HEK293 (cell line): ENCODE measurements around the gene TMPRSS4.

Experiments
- CTCF ChIP-seq: fragments of 450-650 bp; formaldehyde crosslinking; IDR thresholded peaks from 2 replicates; pipeline ENCODE4 v1.5.1; 2016; ENCODE audit warnings: missing biosample characterization, missing genetic modification characterization
- KLF10 ChIP-seq: fragments of 450-650 bp; IDR thresholded peaks from 2 replicates; pipeline ENCODE4 v1.5.1; 2018; ENCODE audit warnings: missing biosample characterization, mild to moderate bottlenecking, missing genetic modification characterization
- MYNN ChIP-seq: fragments of 450-650 bp; formaldehyde crosslinking; IDR thresholded peaks from 2 replicates; pipeline ENCODE4 v1.5.1; 2016; ENCODE audit warnings: missing biosample characterization, missing genetic modification characterization, borderline replicate concordance
- PRDM1 ChIP-seq: fragments of 450-650 bp; formaldehyde crosslinking; IDR thresholded peaks from 2 replicates; pipeline ENCODE4; 2016; ENCODE audit warnings: missing biosample characterization, missing genetic modification characterization
- REST ChIP-seq: fragments of 450-650 bp; formaldehyde crosslinking; IDR thresholded peaks from 2 replicates; pipeline ENCODE4 v1.5.1; 2016; ENCODE audit warnings: missing biosample characterization, missing genetic modification characterization
- TCF7L2 ChIP-seq: IDR thresholded peaks from 2 replicates; pipeline ENCODE4 v1.6.1; 2011; ENCODE audit warnings: low read depth, mild to moderate bottlenecking, inconsistent platforms, low read length, moderate library complexity, borderline replicate concordance
- ZBTB11 ChIP-seq: fragments of 450-650 bp; formaldehyde crosslinking; conservative IDR thresholded peaks from 2 replicates; pipeline ENCODE4 v1.5.1; 2016; ENCODE audit warnings: low read depth, missing biosample characterization, missing genetic modification characterization
- ZNF280C ChIP-seq: fragments of 450-650 bp; formaldehyde crosslinking; IDR thresholded peaks from 2 replicates; pipeline ENCODE4 v1.5.1; 2016; ENCODE audit warnings: missing biosample characterization, missing genetic modification characterization
- ZNF549 ChIP-seq: fragments of 450-650 bp; IDR thresholded peaks from 2 replicates; pipeline ENCODE4 v1.5.1; 2018; ENCODE audit warnings: missing biosample characterization, missing genetic modification characterization, mild to moderate bottlenecking, inconsistent platforms, moderate library complexity
- ZNF792 ChIP-seq: fragments of 450-650 bp; formaldehyde crosslinking; IDR thresholded peaks from 2 replicates; pipeline ENCODE4 v1.5.1; 2016; ENCODE audit warnings: missing biosample characterization, missing genetic modification characterization

GRCh38 chr11:118051611-118052461 lies 25.0 kb upstream of the TMPRSS4 start:
- no peak for TF ChIP-seq CTCF (tag by site-specific recombination)
- no peak for TF ChIP-seq ZBTB11
- TF ChIP-seq ZNF280C (tag by site-specific recombination) = no peak
- no peak for TF ChIP-seq PRDM1 (tag by site-specific recombination)
- TF ChIP-seq MYNN (tag by site-specific recombination) = no peak
- TF ChIP-seq ZNF792 (tag by site-specific recombination) = no peak
- TF ChIP-seq REST (tag by site-specific recombination) = no peak
- no peak for TF ChIP-seq KLF10
- no peak for TF ChIP-seq ZNF549
- TF ChIP-seq TCF7L2 = no peak
